Mesothelial cell of epicardium (in vitro differentiated cells): Measurements from ENCODE around the gene FUT9. TPM values are rescaled to one million over a fixed set of nuclear protein-coding genes. Genes with fewer than 3 reads are reported as not detected.

ENCODE experiments used
- DNase-seq, 2 experiments: peaks; one replicate each; pipeline ENCODE4 v3.0.0; 2021; ENCODE audit warnings: low spot score in 2 of 2; ENCODE audit not compliant: unreplicated experiment in 2 of 2
- H3K27ac Mint-ChIP-seq: 2 replicates; pipeline ENCODE4 v1.8.0; 2021; ENCODE audit warnings: mixed read lengths
- H3K27me3 Mint-ChIP-seq: 2 replicates; pipeline ENCODE4 v1.8.0; 2021; ENCODE audit warnings: low read depth, mixed read lengths
- H3K36me3 Mint-ChIP-seq: 2 replicates; pipeline ENCODE4 v1.8.0; 2021; ENCODE audit warnings: mixed read lengths
- H3K4me1 Mint-ChIP-seq: 2 replicates; pipeline ENCODE4 v1.8.0; 2021; ENCODE audit warnings: mixed read lengths
- H3K4me3 Mint-ChIP-seq: 2 replicates; pipeline ENCODE4 v1.8.0; 2021; ENCODE audit warnings: mild to moderate bottlenecking, moderate library complexity, mixed read lengths
- H3K9me3 Mint-ChIP-seq: 2 replicates; pipeline ENCODE4 v1.8.0; 2021; ENCODE audit warnings: mixed read lengths
- total RNA-seq: library from RNA; stranded (reverse); gene quantifications from 3 replicates; pipeline ENCODE4 v1.2.1, GENCODE V29; 2021
- TF ChIP-seq, protein P1 (sequence below): fragments of 200-600 bp; sonication (generic); IDR thresholded peaks from one replicate; pipeline ENCODE4 v1.5.0; 2021; ENCODE audit warnings: antibody characterized with exemption; ENCODE audit not compliant: unreplicated experiment

FUT9 gene
- 2.7 to 3.1 TPM (median 3.0 TPM) in 3 replicates for total RNA-seq

DNA sequence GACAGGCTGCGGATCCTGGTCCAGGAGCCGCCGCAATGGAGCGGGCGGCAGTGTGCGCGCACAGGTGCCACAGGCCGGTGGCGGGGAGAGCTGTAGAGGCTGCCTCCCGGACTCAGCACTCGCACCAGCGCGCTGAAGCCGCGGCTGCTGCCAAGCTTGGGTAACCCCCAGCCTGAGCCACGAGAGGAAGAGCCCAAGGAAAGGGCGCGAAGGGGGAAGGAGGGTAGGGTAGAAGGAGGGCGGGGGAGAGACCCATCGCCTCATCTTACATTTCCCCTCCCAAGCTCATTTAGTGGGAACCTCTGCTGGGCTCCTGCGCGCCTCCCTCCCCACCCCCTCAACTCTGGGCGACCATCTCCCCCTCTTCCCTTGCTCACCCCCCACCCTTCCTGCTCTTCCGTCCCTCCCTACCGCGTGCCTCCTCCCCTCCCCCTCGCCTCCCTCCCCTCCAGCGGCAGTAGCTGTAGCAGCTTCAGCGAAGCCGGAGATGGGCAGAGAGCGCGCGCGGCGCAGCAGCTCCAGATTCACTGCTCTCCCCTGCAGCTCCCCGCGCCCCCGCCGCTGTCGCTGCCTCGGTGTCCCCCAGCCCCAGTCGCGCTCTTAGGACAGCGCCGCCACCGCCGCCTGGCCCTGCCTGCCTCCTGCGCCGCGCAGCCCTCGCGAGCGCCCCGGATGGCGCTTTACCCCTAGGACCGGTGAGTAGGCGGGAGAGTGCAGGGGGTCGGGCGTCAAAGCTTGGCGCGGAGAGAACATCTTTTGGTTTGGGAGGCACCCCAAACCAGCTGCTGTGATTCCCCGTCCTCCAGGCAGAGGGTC is at the start of gene FUT9:
Gene FUT9 (plus strand): TSS at position 457 of the 816 bp plus-strand sequence. CDS start 187,182 bp downstream, outside the sequence.
- Mint-ChIP-seq H3K4me3 (peak within 1 kb of the TSS; percentile 76), H3K9me3 (no peaks in the 10 kb centered on the region), H3K4me1 (peaks cover 23% of the 10 kb centered on the region), H3K36me3 (no peaks in the 10 kb centered on the region), H3K27me3 (peaks cover 53% of the 10 kb centered on the region), H3K27ac (no peak within 1 kb of the TSS)
- TF ChIP-seq, protein P1, sequence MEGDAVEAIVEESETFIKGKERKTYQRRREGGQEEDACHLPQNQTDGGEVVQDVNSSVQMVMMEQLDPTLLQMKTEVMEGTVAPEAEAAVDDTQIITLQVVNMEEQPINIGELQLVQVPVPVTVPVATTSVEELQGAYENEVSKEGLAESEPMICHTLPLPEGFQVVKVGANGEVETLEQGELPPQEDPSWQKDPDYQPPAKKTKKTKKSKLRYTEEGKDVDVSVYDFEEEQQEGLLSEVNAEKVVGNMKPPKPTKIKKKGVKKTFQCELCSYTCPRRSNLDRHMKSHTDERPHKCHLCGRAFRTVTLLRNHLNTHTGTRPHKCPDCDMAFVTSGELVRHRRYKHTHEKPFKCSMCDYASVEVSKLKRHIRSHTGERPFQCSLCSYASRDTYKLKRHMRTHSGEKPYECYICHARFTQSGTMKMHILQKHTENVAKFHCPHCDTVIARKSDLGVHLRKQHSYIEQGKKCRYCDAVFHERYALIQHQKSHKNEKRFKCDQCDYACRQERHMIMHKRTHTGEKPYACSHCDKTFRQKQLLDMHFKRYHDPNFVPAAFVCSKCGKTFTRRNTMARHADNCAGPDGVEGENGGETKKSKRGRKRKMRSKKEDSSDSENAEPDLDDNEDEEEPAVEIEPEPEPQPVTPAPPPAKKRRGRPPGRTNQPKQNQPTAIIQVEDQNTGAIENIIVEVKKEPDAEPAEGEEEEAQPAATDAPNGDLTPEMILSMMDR: no peak
- peak; percentile 28 to 60 for DNase-seq

DNA sequence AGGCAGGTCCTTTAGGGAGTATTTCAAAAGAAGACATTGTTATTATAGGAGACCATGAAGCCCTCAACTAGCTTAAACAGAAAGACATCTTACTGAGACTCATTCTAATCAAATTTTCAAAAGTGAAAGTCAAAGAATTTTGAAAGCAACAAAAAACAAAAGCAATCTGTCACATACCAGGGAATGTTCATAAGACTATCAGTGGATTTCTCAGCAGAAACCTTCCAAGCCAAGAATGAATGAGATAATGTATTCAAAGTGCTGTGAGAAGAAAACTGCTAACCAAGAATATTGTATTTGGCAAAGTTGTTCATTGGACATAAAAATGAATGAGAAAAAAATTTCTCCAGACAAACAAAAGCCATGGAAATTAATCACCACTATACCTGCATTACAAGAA is 48.2 kb upstream of the FUT9 start:
- no peak overlapping the region for H3K27ac Mint-ChIP-seq
- no peaks in the 10 kb centered on the region for H3K4me1 Mint-ChIP-seq
- TF ChIP-seq, protein P1: no peak
- no peak overlapping the region for H3K4me3 Mint-ChIP-seq
- DNase-seq: no peak
- H3K9me3 Mint-ChIP-seq: peaks cover 32% of the 10 kb centered on the region
- peaks cover 7% of the 10 kb centered on the region for H3K36me3 Mint-ChIP-seq
- no peaks in the 10 kb centered on the region for H3K27me3 Mint-ChIP-seq

DNA sequence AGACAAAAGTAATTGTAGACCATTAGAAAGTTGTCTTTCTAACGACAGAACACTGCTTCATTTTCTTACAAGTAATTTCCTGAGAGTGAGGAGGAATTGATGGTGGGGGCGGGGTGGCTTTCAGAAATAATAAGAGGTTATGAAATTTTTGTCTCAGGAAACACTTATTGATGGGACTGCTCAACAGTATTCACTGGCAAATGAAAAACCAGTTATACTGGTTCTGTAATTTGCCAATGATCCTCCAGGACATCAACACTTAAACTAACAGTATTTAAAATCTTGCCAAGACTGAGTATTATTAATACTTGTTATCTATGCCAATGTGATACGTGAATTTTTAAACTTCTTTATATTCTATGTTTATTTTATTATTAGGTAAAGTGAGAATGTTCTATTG is 41.8 kb upstream of the FUT9 start:
- H3K4me1 Mint-ChIP-seq: peaks cover 6% of the 10 kb centered on the region
- peaks cover 7% of the 10 kb centered on the region for H3K36me3 Mint-ChIP-seq
- peaks cover 23% of the 10 kb centered on the region for H3K9me3 Mint-ChIP-seq
- H3K27ac Mint-ChIP-seq: no peak overlapping the region
- DNase-seq: no peak
- TF ChIP-seq, protein P1: no peak
- no peak overlapping the region for H3K4me3 Mint-ChIP-seq
- no peaks in the 10 kb centered on the region for H3K27me3 Mint-ChIP-seq

DNA sequence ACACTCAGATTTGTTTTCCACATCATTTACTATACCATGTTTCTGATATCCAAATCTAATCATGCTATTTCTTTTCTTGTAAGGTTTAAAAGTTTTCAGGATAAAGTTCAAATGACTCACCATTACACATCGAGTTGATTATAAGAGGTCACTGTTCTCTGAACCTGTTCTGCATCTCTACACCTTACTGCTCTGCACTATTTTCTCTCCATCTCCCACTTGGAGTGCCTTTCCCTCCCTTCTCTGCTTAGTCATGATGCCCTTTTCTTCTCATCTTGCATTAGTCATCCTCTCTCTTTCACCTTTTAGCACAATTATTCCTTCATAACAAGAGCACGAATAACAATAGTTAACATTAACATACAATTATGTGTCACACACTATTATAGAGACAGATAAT is 37.5 kb upstream of the FUT9 start:
- peaks cover 3% of the 10 kb centered on the region for H3K9me3 Mint-ChIP-seq
- TF ChIP-seq, protein P1: no peak
- no peak for DNase-seq
- H3K4me1 Mint-ChIP-seq: peaks cover 6% of the 10 kb centered on the region
- no peak overlapping the region for H3K4me3 Mint-ChIP-seq
- no peak overlapping the region for H3K27ac Mint-ChIP-seq
- no peaks in the 10 kb centered on the region for H3K36me3 Mint-ChIP-seq
- no peaks in the 10 kb centered on the region for H3K27me3 Mint-ChIP-seq

DNA sequence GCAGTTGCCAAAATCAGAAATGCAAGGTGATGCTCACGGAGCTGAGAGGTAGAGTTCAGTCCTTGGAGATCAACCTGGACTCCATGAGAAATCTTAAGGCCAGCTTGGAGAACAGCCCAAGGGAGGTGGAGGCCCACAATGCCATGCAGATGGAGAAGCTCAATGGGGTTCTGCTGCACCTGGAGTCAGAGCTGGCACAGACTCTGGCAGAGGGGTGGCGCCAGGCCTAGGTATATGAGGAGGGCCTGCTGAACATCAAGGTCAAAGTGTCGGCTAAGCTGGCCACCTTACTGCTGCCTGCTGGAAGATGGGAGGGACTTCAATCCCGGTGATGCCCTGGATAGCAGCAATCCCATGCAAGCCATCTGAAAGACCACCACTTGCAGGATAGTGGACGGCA is 23.9 kb upstream of the FUT9 start:
- no peak overlapping the region for H3K4me3 Mint-ChIP-seq
- no peak for DNase-seq
- peaks cover 29% of the 10 kb centered on the region for H3K9me3 Mint-ChIP-seq
- H3K27ac Mint-ChIP-seq: no peak overlapping the region
- H3K27me3 Mint-ChIP-seq: no peaks in the 10 kb centered on the region
- H3K36me3 Mint-ChIP-seq: peaks cover 9% of the 10 kb centered on the region
- H3K4me1 Mint-ChIP-seq: no peaks in the 10 kb centered on the region
- TF ChIP-seq, protein P1: no peak
